Lung (tissue), 12 donors: ENCODE measurements around the gene PTPRE. TPM values are rescaled to one million over a fixed set of nuclear protein-coding genes. Genes with fewer than 3 reads are reported as not detected.

Source experiments
- ATAC-seq: fragments of 200-7000 bp; cut with Tn5 transposase; one replicate; pipeline ENCODE4 v1.9.1; 2020; ENCODE audit warnings: moderate number of reproducible peaks; ENCODE audit not compliant: insufficient read depth, low FRiP score
- DNase-seq, 3 donors: peaks; one replicate each; pipeline ENCODE4 v3.0.0-alpha.2; 2013 to 2017
- H3K27ac ChIP-seq, 2 donors: one replicate each; pipeline ENCODE4 v1.5.1; 2013; ENCODE audit warnings: mild to moderate bottlenecking in 2 of 2, moderate library complexity in 2 of 2, control low read depth in 1 of 2, inconsistent platforms in 1 of 2, low read depth in 1 of 2, low read length in 1 of 2
- H3K27me3 ChIP-seq, 3 donors: one replicate each; pipeline ENCODE4 v1.5.1; 2013; ENCODE audit warnings: low read length in 2 of 3; ENCODE audit not compliant: control insufficient read depth in 3 of 3, insufficient read depth in 3 of 3
- H3K36me3 ChIP-seq, 4 donors: one replicate each; pipeline ENCODE4 v1.5.1; 2013; ENCODE audit warnings: low read length in 4 of 4, mild to moderate bottlenecking in 1 of 4, moderate library complexity in 1 of 4; ENCODE audit not compliant: control insufficient read depth in 4 of 4, insufficient read depth in 4 of 4
- H3K4me1 ChIP-seq, 5 donors: one replicate each; pipeline ENCODE4 v1.5.1; 2013; ENCODE audit warnings: low read length in 5 of 5, mild to moderate bottlenecking in 2 of 5, moderate library complexity in 1 of 5; ENCODE audit not compliant: control insufficient read depth in 5 of 5, insufficient read depth in 5 of 5
- H3K4me3 ChIP-seq: one replicate; pipeline ENCODE4 v1.5.1; 2013; ENCODE audit warnings: mild to moderate bottlenecking, control low read depth, moderate library complexity
- H3K9ac ChIP-seq, 2 donors: one replicate each; pipeline ENCODE4 v1.5.1; 2013; ENCODE audit warnings: low read length in 2 of 2, control low read depth in 1 of 2; ENCODE audit not compliant: insufficient read depth in 1 of 2
- H3K9me3 ChIP-seq, 4 donors: one replicate each; pipeline ENCODE4 v1.5.1; 2013; ENCODE audit warnings: low read length in 3 of 4, mild to moderate bottlenecking in 1 of 4, moderate library complexity in 1 of 4; ENCODE audit not compliant: control insufficient read depth in 4 of 4, insufficient read depth in 3 of 4
- WGBS, 2 donors: extraction: QIAGEN DNeasy Blood & Tissue Kit; methylation state at CpG; one replicate each; pipeline ENCODE4 v1.1.7; 2013; 5-methylcytosine and 5-hydroxymethylcytosine counted together
- polyA plus RNA-seq, 2 donors: library from polyadenylated mRNA; stranded (reverse); fragments of 200-250 nt; gene quantifications; one replicate each; pipeline ENCODE4 v1.2.1, GENCODE V29; 2013
- total RNA-seq, 2 donors: library from RNA; depleted of rRNA in 1 of 2; stranded (reverse); fragments of >200 nt in 1 of 2; gene quantifications; one replicate each; pipeline ENCODE4 v1.2.1, GENCODE V29; 2014 to 2021
- TF ChIP-seq, protein P1 (sequence below): IDR thresholded peaks from 2 replicates; pipeline ENCODE4 v1.5.1; 2012; ENCODE audit warnings: mild to moderate bottlenecking; ENCODE audit errors: control extremely low read depth, extremely low read depth
- donor health status: control.
- donor health status: control.
- donor health status: Bipolar disorder and iron deficiency.
- donor health status: healthy.
- donor health status: DM: yes; HTN: yes; CAD: no.

The PTPRE gene
- total and polyA plus RNA-seq, 4 donors: 15.5 to 68.7 (median 36.5) TPM

DNA sequence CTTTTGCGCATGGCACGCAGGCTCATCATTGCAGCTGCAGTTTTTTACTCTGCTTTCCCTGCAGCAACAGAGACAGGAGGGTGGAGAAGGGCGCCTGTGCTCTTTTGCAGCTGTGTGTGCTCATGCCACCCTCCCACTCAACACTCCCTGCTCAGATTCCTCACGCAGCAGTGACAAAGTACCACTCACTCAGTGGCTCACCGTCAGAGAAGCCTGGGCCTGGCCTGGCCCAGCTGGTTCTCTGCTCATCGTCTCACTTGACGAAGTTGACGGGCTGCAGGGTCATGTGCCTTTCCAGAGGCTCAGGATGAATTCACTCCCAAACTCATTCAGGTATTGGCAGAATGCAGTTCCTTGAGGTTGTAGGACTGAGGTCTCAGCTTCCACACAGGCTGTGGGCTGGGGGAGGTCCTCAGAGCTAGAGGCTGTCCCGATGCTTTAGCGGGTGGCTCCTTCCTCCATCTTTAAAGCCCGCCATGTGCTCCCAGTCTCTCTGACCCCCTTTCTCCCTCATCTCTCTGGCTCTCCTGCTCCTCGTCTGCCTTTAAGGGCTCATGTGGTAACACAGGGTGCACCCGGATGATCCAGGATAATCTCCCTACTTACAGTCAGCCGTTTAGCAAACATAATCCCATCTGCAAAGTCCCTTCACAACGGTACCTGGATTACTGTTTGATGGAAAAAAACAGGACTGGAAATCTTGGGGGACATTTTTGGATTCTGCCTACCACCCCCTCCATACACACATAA lies 25.8 kb downstream of the PTPRE start:
- peaks cover 0 to 6% (median 0%) of the 10 kb centered on the region in 4 donors for H3K9me3 ChIP-seq
- H3K9ac ChIP-seq: no peak overlapping the region
- H3K4me3 ChIP-seq: no peak overlapping the region
- WGBS, 2 donors: 95 to 96% methylated on average over 15 of the region's 15 CpGs
- H3K4me1 ChIP-seq: peaks cover 0 to 13% (median 10%) of the 10 kb centered on the region in 5 donors
- no peaks in the 10 kb centered on the region for H3K27me3 ChIP-seq
- peaks cover 0 to 4% (median 0%) of the 10 kb centered on the region in 4 donors for H3K36me3 ChIP-seq
- DNase-seq (no peak), ATAC-seq (no peak)
- TF ChIP-seq, protein P1, sequence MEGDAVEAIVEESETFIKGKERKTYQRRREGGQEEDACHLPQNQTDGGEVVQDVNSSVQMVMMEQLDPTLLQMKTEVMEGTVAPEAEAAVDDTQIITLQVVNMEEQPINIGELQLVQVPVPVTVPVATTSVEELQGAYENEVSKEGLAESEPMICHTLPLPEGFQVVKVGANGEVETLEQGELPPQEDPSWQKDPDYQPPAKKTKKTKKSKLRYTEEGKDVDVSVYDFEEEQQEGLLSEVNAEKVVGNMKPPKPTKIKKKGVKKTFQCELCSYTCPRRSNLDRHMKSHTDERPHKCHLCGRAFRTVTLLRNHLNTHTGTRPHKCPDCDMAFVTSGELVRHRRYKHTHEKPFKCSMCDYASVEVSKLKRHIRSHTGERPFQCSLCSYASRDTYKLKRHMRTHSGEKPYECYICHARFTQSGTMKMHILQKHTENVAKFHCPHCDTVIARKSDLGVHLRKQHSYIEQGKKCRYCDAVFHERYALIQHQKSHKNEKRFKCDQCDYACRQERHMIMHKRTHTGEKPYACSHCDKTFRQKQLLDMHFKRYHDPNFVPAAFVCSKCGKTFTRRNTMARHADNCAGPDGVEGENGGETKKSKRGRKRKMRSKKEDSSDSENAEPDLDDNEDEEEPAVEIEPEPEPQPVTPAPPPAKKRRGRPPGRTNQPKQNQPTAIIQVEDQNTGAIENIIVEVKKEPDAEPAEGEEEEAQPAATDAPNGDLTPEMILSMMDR: no peak
- H3K27ac ChIP-seq: no peak overlapping the region

DNA sequence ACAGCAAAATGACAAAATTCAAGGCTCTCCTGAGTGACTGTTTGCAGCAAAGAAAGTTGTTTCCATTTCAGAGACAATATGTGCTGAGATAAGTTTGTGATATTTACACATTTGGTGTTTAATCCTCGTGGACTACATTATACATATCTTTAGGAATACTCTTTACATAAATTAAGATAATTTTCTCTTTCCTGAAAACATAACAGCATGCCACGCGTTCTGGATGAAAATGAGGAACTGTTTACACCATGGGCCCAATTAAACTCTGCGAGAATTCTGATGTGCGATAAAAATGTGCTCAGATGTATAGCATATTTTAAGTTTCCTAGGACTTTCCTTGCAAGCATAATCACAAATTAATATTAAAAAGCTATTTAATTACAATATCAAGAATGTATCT lies 26.4 kb downstream of the PTPRE start:
- 77 to 81% methylated on average over 5 of the region's 5 CpGs for WGBS, 2 donors
- Histone ChIP-seq H3K27ac (no peak overlapping the region), H3K9me3 (peaks cover 0 to 6% (median 0%) of the 10 kb centered on the region in 4 donors), H3K27me3 (no peaks in the 10 kb centered on the region), H3K36me3 (peaks cover 0 to 4% (median 0%) of the 10 kb centered on the region in 4 donors), H3K4me3 (no peak overlapping the region), H3K9ac (no peak overlapping the region), H3K4me1 (peaks cover 0 to 9% (median 6%) of the 10 kb centered on the region in 5 donors)
- DNase-seq (no peak), ATAC-seq (no peak)
- TF ChIP-seq, protein P1: no peak

DNA sequence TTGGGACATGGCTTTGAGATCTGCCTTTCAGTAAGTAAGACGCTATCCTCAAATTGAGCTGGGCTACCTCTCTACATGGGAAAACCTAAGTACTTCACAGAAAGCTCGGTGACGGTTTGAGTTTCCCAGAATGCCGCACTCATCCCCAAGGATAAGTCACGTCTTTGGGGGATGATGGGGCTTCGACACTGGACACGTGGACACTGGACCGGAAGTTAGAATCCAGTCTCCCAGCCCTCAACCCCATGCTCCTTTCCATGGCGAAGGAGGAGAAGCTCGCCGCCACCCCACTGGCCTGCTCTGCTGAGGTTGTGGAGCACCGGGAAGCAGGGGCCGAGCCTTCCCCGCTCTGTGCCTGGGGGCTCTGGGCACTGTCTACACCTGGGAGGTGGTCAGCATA lies 27.5 kb downstream of the PTPRE start:
- ATAC-seq: no peak
- H3K36me3 ChIP-seq: peaks cover 0 to 4% (median 0%) of the 10 kb centered on the region in 4 donors
- H3K27ac ChIP-seq: no peak overlapping the region
- TF ChIP-seq, protein P1: no peak
- H3K9me3 ChIP-seq: peaks cover 0 to 6% (median 0%) of the 10 kb centered on the region in 4 donors
- WGBS, 2 donors: 97% methylated on average over 14 of the region's 14 CpGs
- H3K27me3 ChIP-seq: no peaks in the 10 kb centered on the region
- H3K9ac ChIP-seq: no peak overlapping the region
- H3K4me1 ChIP-seq: peaks cover 0 to 2% (median 0%) of the 10 kb centered on the region in 5 donors
- no peak overlapping the region for H3K4me3 ChIP-seq
- no peak for DNase-seq
